Activated CD4-positive, alpha-beta T cell treated with anti-CD3 and anti-CD28 coated beads, Interleukin-2, amount 50 U/mL, for 48 hours (primary cell): ENCODE results near the gene DRC7.
"Not testable (repeated sequence)": the region's sequence is repeated elsewhere in the genome, so short reads cannot be mapped to it uniquely, and the experiment has no call there.

Experiments used
- DNase-seq, 2 experiments: peaks; one replicate each; pipeline ENCODE4 v3.0.0-alpha.2; 2020

Gene DRC7

DNA sequence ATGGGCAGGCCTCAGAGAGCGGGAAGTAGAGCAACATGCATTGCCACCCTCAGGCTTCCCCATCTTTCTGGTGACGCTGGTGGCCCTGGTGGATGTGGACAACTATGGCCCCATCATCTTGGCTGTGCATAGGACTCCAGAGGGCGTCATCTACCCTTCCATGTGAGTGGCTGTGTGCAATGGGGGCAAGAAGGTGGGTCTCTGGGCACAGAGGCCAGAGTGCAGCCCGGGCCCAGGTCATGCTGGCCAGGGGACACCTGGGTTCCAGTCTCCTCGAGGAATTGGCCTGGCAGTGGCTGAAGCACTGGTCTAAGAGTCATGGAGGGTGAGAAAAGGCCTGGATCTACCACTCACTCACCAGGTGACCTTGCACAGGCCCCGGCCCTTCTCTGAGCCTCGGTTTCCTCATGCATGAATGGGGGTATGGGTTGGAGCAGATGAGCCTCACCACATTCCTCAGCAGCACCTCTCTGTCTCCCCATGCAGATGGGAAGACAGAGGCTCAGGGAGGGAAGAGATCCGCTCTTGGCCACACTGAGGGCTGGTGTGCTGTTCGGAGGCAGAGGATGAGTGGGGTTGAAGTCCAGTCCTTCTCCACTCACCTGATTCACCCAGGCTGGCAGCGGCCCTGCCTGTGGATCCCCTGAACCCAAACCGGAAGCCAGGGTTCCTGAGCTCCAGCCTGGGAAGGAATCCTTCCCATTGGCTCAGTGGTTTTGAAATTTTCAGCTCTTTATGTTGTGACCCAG is 33.7 kb upstream of the DRC7 start:
- no peak for DNase-seq

DNA sequence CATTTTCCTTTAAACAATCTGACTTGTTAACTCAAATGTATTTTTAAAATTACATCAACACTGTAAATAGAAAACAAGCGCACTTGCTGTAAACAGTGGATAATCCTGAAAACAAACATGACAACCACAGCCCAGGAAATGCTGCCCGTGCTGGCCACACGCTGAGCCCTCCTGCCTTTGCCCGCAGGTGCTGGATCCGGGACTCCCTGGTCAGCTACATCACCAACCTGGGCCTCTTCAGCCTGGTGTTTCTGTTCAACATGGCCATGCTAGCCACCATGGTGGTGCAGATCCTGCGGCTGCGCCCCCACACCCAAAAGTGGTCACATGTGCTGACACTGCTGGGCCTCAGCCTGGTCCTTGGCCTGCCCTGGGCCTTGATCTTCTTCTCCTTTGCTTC is 33.1 kb upstream of the DRC7 start:
- DNase-seq: no peak

DNA sequence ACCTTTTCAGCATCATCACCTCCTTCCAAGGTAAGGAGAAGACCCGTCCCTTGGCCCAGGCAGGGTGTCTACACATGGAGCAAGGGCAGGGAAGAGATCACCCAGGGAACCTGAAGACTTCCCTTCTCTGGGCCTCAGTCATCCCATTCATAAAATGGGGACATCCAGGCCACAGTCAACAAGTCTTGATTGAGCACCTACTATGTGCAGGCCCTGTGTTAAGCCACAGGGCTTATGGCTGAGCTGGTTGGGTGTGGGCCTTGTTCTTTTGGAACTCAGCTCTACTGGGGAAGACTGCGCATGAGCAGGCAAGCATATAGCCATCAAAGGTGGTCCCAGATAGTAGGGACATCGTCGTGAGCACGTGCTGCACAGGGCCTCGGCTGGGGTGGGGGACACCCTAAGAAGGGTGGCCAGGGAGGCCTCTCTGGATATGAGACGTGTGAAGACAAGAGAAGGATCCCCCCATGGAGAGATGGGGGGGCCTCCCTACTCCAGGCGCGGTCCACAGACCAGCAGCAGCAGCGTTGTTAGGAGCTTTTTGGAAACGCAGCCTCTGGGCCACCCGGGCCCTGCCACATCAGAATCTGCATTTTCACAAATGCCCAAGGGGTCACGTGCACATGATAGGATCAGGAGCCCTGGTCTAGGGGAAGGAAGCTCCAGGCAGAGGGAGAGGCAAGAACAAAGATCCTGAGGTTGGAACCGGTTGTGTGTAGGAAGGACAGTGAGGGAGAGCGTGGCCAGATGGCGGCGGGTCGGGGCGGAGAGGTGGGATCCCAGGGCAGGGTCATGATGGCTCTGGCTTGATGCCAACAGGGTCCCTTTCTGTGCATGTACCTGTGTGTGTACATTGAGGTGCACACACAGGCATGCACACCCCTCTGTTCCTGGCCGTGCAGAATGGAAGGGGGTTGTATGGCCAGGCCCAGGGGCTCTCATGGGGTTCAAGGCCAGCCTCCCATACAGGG is 32.4 kb upstream of the DRC7 start:
- no peak for DNase-seq

DNA sequence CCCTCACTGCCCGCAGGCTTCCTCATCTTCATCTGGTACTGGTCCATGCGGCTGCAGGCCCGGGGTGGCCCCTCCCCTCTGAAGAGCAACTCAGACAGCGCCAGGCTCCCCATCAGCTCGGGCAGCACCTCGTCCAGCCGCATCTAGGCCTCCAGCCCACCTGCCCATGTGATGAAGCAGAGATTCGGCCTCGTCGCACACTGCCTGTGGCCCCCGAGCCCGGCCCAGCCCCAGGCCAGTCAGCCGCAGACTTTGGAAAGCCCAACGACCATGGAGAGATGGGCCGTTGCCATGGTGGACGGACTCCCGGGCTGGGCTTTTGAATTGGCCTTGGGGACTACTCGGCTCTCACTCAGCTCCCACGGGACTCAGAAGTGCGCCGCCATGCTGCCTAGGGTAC is 31.2 kb upstream of the DRC7 start:
- DNase-seq: no peak

DNA sequence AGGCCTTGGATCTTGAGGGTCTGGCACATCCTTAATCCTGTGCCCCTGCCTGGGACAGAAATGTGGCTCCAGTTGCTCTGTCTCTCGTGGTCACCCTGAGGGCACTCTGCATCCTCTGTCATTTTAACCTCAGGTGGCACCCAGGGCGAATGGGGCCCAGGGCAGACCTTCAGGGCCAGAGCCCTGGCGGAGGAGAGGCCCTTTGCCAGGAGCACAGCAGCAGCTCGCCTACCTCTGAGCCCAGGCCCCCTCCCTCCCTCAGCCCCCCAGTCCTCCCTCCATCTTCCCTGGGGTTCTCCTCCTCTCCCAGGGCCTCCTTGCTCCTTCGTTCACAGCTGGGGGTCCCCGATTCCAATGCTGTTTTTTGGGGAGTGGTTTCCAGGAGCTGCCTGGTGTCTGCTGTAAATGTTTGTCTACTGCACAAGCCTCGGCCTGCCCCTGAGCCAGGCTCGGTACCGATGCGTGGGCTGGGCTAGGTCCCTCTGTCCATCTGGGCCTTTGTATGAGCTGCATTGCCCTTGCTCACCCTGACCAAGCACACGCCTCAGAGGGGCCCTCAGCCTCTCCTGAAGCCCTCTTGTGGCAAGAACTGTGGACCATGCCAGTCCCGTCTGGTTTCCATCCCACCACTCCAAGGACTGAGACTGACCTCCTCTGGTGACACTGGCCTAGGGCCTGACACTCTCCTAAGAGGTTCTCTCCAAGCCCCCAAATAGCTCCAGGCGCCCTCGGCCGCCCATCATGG is 30.5 kb upstream of the DRC7 start:
- no peak for DNase-seq

DNA sequence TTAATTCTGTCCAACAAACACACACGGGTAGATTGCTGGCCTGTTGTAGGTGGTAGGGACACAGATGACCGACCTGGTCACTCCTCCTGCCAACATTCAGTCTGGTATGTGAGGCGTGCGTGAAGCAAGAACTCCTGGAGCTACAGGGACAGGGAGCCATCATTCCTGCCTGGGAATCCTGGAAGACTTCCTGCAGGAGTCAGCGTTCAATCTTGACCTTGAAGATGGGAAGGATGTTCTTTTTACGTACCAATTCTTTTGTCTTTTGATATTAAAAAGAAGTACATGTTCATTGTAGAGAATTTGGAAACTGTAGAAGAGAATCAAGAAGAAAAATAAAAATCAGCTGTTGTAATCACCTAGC is 30.0 kb upstream of the DRC7 start:
- DNase-seq: no peak

DNA sequence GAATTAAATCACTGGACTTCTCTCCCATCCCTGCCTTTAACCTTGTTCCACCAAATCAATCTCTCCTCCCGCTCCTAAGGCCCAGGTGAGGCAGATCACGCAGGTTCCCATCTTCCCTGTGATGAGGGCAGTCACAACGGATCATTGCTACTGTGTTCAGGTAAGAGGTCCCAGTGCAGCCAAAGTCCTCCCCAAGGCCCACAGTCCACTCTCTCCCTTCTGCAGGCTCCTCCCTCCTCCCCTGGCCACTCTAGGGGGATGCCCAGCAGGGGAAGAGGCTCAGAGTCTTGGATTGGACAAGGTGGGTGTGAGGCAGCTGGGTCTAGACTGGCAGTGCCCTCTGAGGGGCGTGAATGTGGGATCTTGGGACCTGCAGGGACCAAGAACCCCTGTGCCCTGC is 29.1 kb upstream of the DRC7 start:
- no peak for DNase-seq

DNA sequence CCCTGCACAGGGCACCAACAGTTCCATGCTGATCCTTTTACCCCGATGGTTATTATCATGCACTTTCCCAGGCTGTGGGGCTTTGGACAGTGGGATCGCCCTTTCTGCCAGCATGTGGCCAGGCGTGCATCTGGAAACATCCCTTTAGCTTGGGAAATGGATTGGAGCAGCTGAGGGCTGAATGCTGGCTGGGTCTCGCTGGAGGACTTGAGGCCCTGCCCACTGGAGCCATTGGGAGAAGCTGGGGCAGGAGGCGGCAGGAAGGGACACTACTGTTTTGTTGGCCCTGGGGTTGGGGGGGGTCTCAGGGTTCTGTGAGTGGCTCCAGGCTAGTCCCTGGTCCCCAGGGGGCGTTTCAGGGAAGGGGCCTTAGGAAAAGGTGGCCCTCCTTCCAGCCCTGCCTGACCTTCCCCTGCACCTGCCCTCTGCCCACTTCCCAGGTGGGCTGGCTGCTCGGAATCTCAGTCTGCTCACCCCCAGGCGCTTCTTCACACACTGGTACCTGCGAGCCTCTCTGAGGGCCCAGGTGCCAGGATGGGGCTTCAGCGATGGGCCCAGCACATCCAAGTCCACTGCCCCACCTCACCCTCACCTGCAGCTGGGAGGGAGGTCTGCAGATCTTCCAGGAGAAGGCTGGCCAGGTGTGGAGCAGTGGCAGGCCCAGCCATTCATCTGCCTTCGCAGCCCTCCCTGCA is 28.1 kb upstream of the DRC7 start:
- no peak for DNase-seq

DNA sequence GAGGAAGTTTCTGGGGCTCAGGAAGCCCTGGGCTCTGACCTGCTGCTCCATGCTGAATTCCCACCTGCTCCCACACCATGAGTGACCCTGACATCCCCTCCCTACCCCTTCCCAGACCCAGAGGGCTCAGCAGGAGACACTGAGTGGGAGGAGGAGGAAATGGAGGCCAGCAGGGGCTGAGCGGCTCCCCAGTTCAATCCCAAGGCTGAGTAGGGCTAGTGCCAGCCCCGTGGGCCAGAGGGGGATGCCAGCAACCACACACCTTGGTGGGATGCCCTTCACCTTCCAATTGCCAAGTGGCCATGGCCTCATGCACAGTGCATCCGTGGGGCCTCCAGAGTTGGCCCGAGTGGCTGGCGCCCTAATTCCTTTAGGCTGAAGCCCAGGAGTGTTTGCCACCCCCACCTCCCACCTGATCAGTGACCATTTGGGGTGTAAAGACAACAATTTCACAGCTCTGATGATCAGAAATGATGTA is 27.5 kb upstream of the DRC7 start:
- no peak for DNase-seq

DNA sequence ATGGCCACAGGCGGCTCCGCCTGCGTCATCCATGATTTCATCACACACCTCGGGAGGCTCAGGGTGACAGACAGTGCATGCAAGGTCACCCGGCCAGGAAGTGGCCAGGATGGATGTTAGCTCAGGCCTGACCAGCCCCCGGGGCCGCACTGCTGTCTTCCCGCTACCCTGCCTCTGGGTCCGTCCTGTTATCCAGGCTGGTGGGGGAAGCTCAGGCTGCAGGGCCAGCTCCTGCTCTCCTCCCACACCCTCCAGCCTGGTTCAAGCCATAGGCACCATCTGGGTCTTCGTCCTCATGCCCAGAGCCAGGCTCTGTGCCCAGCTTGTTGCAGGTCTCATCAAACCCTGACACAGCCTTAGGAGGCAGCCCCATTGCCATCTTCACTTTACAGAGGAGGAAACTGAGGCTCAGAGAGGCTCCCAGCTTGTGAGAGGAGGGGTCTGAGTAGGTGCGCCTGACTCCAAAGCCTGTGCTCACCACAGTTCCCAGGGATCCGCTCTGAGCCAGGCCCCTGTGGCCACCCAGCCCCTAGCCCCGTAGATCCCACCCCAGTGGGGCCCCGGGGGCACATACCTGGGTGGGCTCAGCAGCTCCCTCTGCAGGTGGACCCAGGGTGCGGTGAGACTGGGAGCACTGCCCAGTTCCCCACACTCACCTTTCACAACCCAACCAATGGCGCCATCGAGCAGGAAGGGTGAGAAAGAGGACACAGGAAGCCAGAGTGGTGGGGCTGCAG is 26.9 kb upstream of the DRC7 start:
- no peak for DNase-seq

DNA sequence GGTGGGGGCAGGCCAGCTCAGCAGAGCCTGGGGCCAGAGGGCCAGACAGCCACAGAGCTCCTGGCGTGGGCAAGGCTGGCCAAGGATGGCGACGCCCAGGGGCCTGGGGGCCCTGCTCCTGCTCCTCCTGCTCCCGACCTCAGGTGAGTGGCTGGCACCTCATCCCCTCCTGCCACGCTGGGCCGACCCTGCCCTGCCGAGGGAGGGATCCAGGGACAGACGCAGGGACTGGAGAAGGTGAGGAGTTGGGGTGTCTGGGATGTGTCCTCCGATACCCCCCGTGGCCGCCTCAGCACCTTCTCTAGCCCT is 26.4 kb upstream of the DRC7 start, which contains the start of gene ADGRG3:
Gene ADGRG3 (plus strand): TSS at position 44 of the 309 bp plus-strand sequence. CDS start 42 bp downstream, at position 86.
- no peak for DNase-seq

DNA sequence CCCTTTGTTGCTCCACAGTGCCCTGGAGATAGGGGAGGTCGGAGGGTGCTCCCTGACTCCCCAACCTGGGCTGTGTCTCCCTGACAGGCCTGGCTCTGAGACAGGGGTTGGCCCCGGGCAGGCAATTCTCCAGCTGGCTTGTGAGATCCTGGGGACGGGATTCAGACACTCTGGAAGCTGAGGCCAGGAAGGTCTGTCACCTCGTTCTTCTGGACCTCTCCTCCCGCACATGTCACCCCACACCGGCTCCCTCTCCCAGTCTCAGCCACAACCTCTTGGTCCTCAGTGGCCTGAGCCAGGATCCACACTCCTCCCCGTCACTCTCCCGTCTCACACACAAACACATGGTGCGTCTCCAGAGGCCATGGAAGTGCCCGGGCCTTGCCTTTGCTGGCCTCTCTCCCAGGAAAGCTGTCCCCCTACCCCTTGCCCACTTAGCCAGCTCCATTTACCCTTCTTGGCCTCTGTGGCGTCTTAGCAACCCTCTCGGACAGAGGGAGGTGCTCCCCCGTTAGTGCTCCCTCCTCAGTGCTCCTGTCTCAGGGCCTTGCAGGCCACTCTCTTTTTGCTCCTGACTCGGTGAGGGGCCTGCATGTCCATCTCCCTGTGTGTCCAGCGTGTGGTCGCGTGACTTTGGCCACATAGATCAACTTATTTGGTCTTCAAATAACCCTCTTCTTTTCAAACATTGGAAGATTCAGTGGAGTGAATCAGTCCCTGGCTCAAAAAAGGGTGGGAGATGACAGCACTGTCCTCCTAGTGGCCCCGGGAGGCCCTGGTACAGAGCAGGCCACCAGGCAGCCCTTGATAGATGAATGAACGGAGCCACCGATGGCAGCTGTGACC is 25.8 kb upstream of the DRC7 start:
- DNase-seq: no peak

DNA sequence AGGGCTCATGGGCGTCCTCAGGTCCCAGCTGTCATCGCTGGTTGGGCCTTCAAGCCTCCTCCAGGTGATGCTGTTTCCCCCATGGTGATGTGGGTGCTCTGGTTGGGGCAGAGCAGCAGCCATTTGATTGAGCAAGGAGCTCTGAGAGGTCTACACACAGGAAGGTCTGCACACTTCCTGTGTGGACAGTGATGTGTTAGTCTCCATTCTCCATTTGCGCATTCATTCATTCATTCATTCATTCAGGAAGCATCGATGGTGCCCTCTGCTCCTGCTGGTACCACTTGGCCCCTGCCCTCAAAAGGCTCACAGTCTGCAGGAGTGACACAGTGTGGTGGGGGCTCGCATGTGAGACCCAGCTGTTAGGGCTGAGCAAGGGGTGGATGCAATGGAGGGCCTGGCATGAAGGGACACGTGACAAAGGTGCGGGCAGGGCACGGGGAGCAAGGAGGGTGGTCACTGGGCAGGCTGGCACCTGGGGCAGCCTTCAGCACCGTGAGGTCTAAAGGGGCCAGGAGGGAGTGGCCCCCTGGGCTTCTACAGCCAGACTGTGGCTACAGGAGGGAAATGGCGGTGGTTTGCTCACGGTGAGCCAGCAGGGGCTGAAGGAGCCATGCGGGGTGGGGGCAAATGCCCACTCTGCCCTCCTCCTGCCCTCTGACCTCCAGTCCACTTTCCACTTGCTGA is 25.0 kb upstream of the DRC7 start:
- no peak for DNase-seq

DNA sequence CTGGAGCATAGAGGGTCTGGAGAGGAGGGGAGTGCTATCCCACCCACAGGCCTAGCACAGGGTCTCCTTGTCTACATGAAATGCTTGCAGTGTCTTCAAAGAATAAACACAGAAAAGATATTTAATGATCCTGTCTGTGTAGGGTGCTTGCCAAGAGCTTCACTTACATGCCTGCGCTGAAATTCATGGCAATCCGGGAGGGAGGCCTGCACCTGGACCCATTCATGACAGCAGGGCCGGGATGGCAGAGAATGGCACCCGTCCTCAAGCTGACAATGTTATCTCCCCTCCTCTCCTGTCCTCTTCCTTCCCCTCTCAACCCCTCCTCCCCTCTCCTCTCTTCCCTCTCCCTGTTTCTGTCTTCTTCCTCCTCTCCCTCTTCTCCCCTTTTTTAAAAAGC is 24.4 kb upstream of the DRC7 start:
- no peak for DNase-seq

DNA sequence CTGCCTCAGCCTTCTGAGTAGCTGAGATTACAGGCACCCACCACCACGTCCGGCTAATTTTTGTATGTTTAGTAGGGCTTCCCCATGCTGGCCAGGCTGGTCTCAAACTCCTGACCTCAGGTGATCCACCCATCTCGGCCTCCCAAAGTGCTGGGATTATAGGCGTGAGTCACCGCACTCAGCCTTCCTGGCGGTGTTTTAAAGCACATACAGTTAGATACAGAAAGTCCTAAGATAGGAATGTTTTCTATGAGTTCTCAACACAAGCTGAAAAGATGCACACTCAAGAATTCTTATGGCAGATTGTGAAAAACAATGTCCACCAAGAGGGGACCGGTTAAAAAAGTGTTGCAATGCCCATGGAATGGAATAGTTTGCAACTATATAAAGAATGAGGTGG is 23.2 kb upstream of the DRC7 start:
- DNase-seq: not testable (repeated sequence)

DNA sequence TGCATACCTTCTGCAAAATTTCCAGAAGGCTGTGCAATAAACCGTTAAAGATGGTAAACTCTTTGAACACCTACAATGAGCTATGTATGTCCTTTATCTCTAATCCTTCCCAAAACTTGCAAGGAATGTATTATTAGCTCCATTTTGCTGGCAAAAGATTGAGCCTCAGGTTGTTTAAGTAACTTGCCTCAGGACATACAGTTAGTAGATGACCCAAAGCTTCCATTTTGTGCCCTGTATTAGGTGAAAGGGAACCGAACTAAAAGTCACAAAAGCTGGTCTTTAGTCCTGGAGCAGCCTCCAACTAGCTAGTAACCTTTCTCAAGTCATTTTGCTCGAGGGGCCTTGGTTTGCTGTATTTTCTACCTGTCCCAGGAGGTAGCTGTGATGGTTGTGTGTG is 22.2 kb upstream of the DRC7 start:
- DNase-seq: no peak

DNA sequence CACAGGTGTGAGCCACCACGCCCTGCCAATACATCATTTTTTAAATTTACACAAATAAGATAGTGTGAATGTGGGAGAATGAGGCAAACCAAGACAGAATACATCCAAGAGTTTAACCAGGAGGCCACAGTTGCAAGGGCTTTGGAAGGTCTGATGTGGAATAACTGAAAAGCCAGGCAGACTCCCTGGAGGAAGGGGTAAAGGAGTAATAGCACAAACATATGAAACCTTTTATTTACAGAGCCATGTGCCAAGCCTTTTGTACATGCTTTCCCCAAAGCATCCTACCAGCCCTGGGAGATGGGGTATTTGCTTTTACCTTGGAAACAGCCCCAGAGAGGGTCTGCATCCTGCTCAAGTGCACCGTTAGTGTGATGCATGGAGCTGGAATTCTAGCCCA is 21.8 kb upstream of the DRC7 start:
- DNase-seq: no peak

DNA sequence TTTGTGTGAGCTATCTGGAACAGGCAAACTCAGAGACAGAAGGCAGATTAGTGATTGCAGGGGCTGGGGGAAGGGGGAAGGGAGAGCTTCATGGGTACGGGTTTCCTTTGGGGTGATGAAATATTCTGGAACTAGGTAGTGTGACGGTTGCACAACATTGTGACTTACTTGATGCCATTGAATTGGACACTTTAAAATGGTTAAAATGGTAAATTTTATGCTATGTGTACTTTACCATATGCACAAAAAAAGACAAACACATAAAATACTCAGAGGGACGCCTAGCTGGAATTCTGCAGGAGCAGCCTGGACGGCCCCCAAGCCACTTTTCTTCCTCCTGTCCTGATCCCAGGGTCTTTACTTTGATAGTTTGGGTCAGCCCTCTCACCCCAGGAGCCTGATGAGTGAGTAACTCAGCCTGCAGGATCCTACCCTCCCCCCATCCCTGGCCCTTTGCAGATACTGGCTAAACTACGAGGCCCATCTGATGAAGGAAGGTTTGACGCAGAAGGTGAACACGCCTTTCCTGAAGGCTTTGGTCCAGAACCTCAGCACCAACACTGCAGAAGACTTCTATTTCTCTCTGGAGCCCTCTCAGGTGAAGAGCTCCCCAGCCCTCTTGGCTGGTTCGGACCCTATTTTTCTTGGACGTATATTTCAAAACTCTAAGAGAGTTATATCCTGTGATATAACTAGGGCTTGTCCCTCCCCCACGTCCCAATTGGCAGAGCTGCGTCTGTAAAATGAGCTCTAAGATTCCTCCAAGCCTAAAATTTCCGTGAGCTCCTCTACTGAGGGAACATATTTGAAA is 18.7 kb upstream of the DRC7 start:
- no peak for DNase-seq

DNA sequence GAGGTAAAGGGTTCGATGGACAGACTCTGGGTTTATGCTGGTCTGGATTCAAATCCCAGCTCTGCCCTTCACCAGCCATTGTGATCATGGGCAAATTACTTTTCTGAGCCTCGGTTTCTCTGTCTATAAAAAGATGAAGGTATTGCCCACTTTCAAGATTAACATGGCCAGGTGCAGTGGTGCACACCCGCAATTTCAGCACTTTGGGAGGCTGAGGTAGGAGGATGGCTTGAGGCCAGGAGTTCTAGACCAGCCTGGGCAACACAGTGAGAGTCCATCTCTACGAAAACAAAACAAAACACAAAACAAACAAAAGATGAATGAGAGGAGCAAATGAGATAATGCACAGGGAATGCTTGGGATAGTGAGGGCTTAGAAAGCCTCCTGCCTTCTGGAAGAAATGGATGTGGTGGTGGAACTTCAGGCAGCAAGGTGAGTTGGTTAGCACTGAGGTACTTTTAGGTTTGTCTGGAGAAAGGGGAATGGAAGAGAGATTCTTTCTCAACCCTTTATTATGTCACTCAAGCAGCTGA is 18.0 kb upstream of the DRC7 start:
- DNase-seq: no peak
